ENCODE measurements around the gene TTC23. TPM values are rescaled to one million over a fixed set of nuclear protein-coding genes. Genes with fewer than 3 reads are reported as not detected.

TTC23 gene
- total RNA-seq, 1 donor from 2014 or later = 2.7 TPM

GRCh38 chr15:99092554-99093172 lies 156.7 kb downstream of the TTC23 start:
- no peak for ATAC-seq (ENCODE audit: low read depth)
- intact Hi-C loops (cut with micrococcal nuclease) = no loop called here
- Mint-ChIP-seq H3K4me1 (peaks cover 15% of the 10 kb centered on the region), H3K9me3 (no peaks in the 10 kb centered on the region), H3K27me3 (peaks cover 8% of the 10 kb centered on the region), H3K36me3 (ENCODE audit: low read depth) (no peaks in the 10 kb centered on the region), H3K27ac (no peak overlapping the region), H3K4me3 (no peak overlapping the region)
- CTCF ChIA-PET = interaction anchor here (1.1 kb wide), 1 partner anchor 8 kb away, joined by 3 read pairs; no protein-coding TSS in a partner anchor
- no peak for TF ChIP-seq CTCF (IDR thresholded peaks at IDR 0.05)
- POLR2A ChIA-PET = no interaction called here
- DNase-seq = no peak

- ChIA-PET POLR2A (no interaction called here), CTCF (interaction anchor here (1.9 to 2.3 kb wide), 2 partner anchors 10 to 14 kb away, joined by 7 to 9 read pairs; no protein-coding TSS in a partner anchor)
- Mint-ChIP-seq H3K4me3 (no peak overlapping the region), H3K4me1 (peaks cover 15% of the 10 kb centered on the region), H3K27me3 (peaks cover 2% of the 10 kb centered on the region), H3K36me3 (ENCODE audit: low read depth) (no peaks in the 10 kb centered on the region), H3K9me3 (no peaks in the 10 kb centered on the region), H3K27ac (no peak overlapping the region)
- DNase-seq (no peak), ATAC-seq (ENCODE audit: low read depth) (no peak)
- TF ChIP-seq CTCF (IDR thresholded peaks at IDR 0.05) = no peak
- intact Hi-C loops (cut with micrococcal nuclease) = loop anchor here (1.0 kb wide), 1 partner anchor 1511 kb away; the partner anchor contains the start of genes ASB7 and LINS1
Measured at GRCh38 chr15:99090938-99091337, 158.4 kb downstream of the TTC23 start.

- H3K4me3 Mint-ChIP-seq = peak overlapping the region; percentile 52
- H3K36me3 Mint-ChIP-seq (ENCODE audit: low read depth) = no peaks in the 10 kb centered on the region
- ChIA-PET POLR2A (interaction anchor here (0.7 kb wide), 1 partner anchor 13 kb away, joined by 4 read pairs; no protein-coding TSS in a partner anchor), CTCF (interaction anchor here (0.8 to 2.3 kb wide), 3 partner anchors 11 to 13 kb away, joined by 3 to 9 read pairs (median 7); no protein-coding TSS in a partner anchor)
- TF ChIP-seq CTCF (IDR thresholded peaks at IDR 0.05) = no peak
- H3K27me3 Mint-ChIP-seq = peaks cover 6% of the 10 kb centered on the region
- H3K4me1 Mint-ChIP-seq = peaks cover 15% of the 10 kb centered on the region
- no peaks in the 10 kb centered on the region for H3K9me3 Mint-ChIP-seq
- ATAC-seq (ENCODE audit: low read depth) = peak; percentile 100
- intact Hi-C loops (cut with micrococcal nuclease) = loop anchor here (1.0 kb wide), 1 partner anchor 1512 kb away; the partner anchor contains the start of genes ASB7 and LINS1
- peak; percentile 36 for DNase-seq
- H3K27ac Mint-ChIP-seq = peak overlapping the region; percentile 67
Measured at GRCh38 chr15:99090011-99090699, 159.2 kb downstream of the TTC23 start.

GRCh38 chr15:99087405-99087943 lies 161.9 kb downstream of the TTC23 start:
- DNase-seq = no peak
- Mint-ChIP-seq H3K27ac (no peak overlapping the region), H3K9me3 (no peaks in the 10 kb centered on the region), H3K4me3 (no peak overlapping the region), H3K36me3 (ENCODE audit: low read depth) (no peaks in the 10 kb centered on the region), H3K4me1 (peaks cover 15% of the 10 kb centered on the region), H3K27me3 (peaks cover 6% of the 10 kb centered on the region)
- ATAC-seq (ENCODE audit: low read depth) = no peak
- no peak for TF ChIP-seq CTCF (IDR thresholded peaks at IDR 0.05)
- ChIA-PET POLR2A (no interaction called here), CTCF (interaction anchor here (1.7 kb wide), 1 partner anchor 11 kb away, joined by 8 read pairs; no protein-coding TSS in a partner anchor)
- intact Hi-C loops (cut with micrococcal nuclease) = no loop called here

GRCh38 chr15:99086327-99086667 lies 163.1 kb downstream of the TTC23 start:
- TF ChIP-seq CTCF (IDR thresholded peaks at IDR 0.05) = no peak
- CTCF ChIA-PET = interaction anchor here (0.6 to 1.7 kb wide), 2 partner anchors 10 to 28 kb away, joined by 3 to 8 read pairs; no protein-coding TSS in a partner anchor
- Mint-ChIP-seq H3K4me3 (no peak overlapping the region), H3K27ac (no peak overlapping the region), H3K27me3 (peaks cover 12% of the 10 kb centered on the region), H3K4me1 (peaks cover 15% of the 10 kb centered on the region), H3K9me3 (no peaks in the 10 kb centered on the region), H3K36me3 (ENCODE audit: low read depth) (no peaks in the 10 kb centered on the region)
- no peak for DNase-seq
- ATAC-seq (ENCODE audit: low read depth) = no peak
- intact Hi-C loops (cut with micrococcal nuclease) = no loop called here
- POLR2A ChIA-PET = interaction anchor here (0.5 kb wide), 1 partner anchor 75 kb away, joined by 3 read pairs; no protein-coding TSS in a partner anchor
